Liver (tissue), 3 donors: ENCODE results near the gene U2AF2.

ENCODE experiments used
- CTCF ChIP-seq: fragments of 150-350 bp; IDR thresholded peaks from 2 replicates; pipeline ENCODE4 v1.5.1; 2017; ENCODE audit warnings: improper control_type of control experiment, low read depth, low read length; ENCODE audit not compliant: missing input control
- JUND ChIP-seq, 2 donors: IDR thresholded peaks; 2 replicates each; pipeline ENCODE4 v1.6.1; 2016; ENCODE audit warnings: antibody characterized with exemption in 2 of 2
- donor health status: healthy.
- donor health status: healthy.

- TF ChIP-seq CTCF: no peak
- TF ChIP-seq JUND (IDR thresholded peaks at IDR 0.05): no peak
These were observed 40.7 kb upstream of the U2AF2 start for GRCh38 chr19:55613930-55614710.
